Epithelial cell of proximal tubule (primary cell): Measurements from ENCODE around the gene AGBL1. TPM values are rescaled to one million over a fixed set of nuclear protein-coding genes. Genes with fewer than 3 reads are reported as not detected.

Source experiments
- DNase-seq: peaks from one replicate; pipeline ENCODE4 v3.0.0-alpha.2; 2011; ENCODE audit warnings: low read depth
- H3K4me3 ChIP-seq: 2 replicates; pipeline ENCODE4 v1.5.1; 2011; ENCODE audit warnings: low read depth, mild to moderate bottlenecking, low read length
- total RNA-seq: library from RNA; depleted of rRNA; stranded (reverse); fragments of >200 nt; gene quantifications from 2 replicates; pipeline ENCODE4 v1.2.3, GENCODE V29; 2015
- TF ChIP-seq, protein P1 (sequence below): conservative IDR thresholded peaks from 2 replicates; pipeline ENCODE4 v1.5.1; 2012; ENCODE audit warnings: low read depth, mild to moderate bottlenecking, low read length

Gene AGBL1
- total RNA-seq, 1 donor from 2014 or later: not detected

DNA sequence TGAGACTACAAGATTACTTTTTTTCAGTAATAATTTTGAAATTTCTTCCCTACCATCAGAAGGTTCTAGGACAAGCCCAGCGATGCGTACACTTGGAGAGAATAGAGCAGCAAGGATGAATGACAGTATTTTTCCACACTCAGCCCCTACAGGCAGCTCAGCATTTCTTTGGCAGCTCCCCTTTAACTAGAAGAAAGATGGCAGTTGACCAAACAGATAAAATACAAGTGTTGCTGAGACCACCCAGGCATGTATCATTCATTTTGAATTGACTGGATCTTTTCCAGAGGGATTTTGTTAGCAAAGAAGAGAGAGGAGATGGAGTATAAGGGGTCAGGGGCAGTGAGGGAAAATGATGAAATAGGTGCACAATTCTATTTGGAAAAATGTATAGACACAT lies 761.3 kb downstream of the AGBL1 start:
- TF ChIP-seq, protein P1, sequence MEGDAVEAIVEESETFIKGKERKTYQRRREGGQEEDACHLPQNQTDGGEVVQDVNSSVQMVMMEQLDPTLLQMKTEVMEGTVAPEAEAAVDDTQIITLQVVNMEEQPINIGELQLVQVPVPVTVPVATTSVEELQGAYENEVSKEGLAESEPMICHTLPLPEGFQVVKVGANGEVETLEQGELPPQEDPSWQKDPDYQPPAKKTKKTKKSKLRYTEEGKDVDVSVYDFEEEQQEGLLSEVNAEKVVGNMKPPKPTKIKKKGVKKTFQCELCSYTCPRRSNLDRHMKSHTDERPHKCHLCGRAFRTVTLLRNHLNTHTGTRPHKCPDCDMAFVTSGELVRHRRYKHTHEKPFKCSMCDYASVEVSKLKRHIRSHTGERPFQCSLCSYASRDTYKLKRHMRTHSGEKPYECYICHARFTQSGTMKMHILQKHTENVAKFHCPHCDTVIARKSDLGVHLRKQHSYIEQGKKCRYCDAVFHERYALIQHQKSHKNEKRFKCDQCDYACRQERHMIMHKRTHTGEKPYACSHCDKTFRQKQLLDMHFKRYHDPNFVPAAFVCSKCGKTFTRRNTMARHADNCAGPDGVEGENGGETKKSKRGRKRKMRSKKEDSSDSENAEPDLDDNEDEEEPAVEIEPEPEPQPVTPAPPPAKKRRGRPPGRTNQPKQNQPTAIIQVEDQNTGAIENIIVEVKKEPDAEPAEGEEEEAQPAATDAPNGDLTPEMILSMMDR: no peak
- DNase-seq: no peak
- no peak overlapping the region for H3K4me3 ChIP-seq

- no peak overlapping the region for H3K4me3 ChIP-seq
- TF ChIP-seq, protein P1: no peak
- no peak for DNase-seq
These were observed 762.5 kb downstream of the AGBL1 start for GRCh38 chr15:86842199-86842598.

GRCh38 chr15:86846036-86846435 lies 766.4 kb downstream of the AGBL1 start:
- no peak overlapping the region for H3K4me3 ChIP-seq
- no peak for DNase-seq
- TF ChIP-seq, protein P1: no peak

DNA sequence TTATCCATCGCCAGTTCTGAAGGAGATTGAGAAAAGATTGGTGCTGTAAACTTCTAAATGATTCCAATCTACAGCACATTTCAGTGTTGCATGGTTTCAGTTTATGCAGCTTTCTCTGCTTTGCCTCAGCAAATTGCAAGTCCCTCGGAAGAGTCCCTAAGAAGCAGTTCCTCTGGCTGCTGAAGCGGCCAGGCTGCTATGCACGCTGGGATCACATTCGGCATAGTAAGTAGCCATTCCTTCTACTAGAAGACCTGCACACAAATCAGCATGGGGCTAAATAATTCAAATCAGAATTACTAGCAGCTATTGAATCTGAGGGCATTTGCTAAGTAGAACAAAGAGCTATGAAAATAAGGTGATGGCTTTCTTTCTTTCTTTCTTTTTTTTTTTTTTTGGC lies 769.5 kb downstream of the AGBL1 start:
- TF ChIP-seq, protein P1: no peak
- no peak for DNase-seq
- H3K4me3 ChIP-seq: no peak overlapping the region

DNA sequence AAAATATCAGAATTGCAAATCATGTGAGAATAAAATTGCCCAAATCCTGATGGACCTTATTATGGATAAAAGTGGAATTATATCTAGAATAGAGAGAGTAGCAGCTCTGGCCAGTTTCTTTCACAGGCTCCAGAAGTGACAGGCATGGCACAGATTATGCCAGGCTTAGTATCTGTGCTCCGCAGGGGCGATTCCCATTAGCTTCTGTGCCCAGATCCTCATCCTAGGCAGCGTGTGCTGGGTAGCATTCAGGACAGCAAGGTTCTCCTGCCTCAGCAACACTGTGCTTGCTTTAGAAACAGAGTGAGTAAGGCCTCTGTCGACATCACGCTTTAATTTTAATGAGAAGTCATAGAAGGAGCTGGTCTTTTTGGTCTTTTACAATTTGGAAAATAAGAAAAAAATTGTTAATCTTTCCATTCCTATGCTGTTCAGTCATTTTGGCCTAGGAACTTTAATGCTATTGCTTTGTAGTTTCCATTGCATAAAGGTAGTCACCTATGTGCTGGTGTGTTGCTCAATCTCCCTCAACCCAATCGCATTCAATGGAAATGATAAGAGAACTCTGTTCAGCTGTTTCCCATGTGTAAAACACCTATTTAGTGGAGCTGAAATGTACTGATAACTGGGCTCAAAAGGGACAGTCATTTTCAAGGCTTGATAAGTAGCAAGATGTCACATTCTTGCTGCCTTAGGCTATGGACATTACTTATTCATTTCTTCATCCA lies 770.1 kb downstream of the AGBL1 start:
- TF ChIP-seq, protein P1: no peak
- DNase-seq: no peak
- no peak overlapping the region for H3K4me3 ChIP-seq

DNA sequence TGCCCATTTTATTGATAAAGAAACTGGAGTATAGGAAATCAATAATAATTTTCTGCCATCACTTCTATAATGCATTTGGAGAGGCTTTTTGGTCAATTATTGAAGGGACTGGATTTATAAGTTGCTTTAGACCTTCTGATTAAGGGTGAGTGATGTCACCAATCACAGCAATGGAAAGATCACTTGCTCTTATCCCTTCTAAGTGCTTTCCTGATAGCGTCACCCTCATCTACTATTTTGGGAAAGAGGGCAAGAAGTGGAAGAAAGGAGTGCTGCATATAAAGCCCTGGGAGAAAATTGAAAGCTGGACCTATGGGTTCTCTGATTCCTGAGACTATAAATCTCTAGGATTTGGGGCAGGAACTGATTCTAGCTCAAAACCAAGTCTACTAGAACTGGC lies 771.3 kb downstream of the AGBL1 start:
- H3K4me3 ChIP-seq: no peak overlapping the region
- TF ChIP-seq, protein P1: no peak
- no peak for DNase-seq

- H3K4me3 ChIP-seq: no peak overlapping the region
- TF ChIP-seq, protein P1: no peak
- DNase-seq: no peak
These were observed 773.1 kb downstream of the AGBL1 start for GRCh38 chr15:86852741-86853140.
